Astrocyte (in vitro differentiated cells and primary cell): ENCODE measurements around the gene SORL1. TPM values are rescaled to one million over a fixed set of nuclear protein-coding genes. Genes with fewer than 3 reads are reported as not detected.
A peak's percentile ranks its signal among the peaks of the same experiment; 100 is the strongest.

Source experiments
- DNase-seq: peaks from one replicate; pipeline ENCODE4 v3.0.0-alpha.2; 2010; ENCODE audit warnings: low read depth
- FAIRE-seq: peaks from 2 replicates; lab custom pipeline; 2011; peaks lifted over from hg19 to GRCh38; lab: Jason Lieb, UNC
- H2AFZ ChIP-seq: 2 replicates; pipeline ENCODE4 v1.6.0; 2012; ENCODE audit warnings: low read depth, low read length, inconsistent platforms
- H3K27ac ChIP-seq: 2 replicates; pipeline ENCODE4 v1.5.1; 2011; ENCODE audit warnings: low read depth, low read length, inconsistent platforms
- H3K27me3 ChIP-seq: 2 replicates; pipeline ENCODE4 v1.6.0; 2011; ENCODE audit warnings: low read length, inconsistent platforms; ENCODE audit not compliant: insufficient read depth
- H3K36me3 ChIP-seq: 2 replicates; pipeline ENCODE4 v1.5.1; 2011; ENCODE audit warnings: low read length, inconsistent platforms; ENCODE audit not compliant: insufficient read depth
- H3K4me1 ChIP-seq: 2 replicates; pipeline ENCODE4 v1.5.1; 2011; ENCODE audit warnings: low read length, inconsistent platforms; ENCODE audit not compliant: insufficient read depth
- H3K4me2 ChIP-seq: 2 replicates; pipeline ENCODE4 v1.6.0; 2012; ENCODE audit warnings: low read length, inconsistent platforms
- H3K4me3 ChIP-seq: 2 replicates; pipeline ENCODE4 v1.5.1; 2011; ENCODE audit warnings: low read depth, mild to moderate bottlenecking, low read length, inconsistent platforms; ENCODE audit not compliant: insufficient read depth
- H3K79me2 ChIP-seq: 2 replicates; pipeline ENCODE4 v1.6.0; 2012; ENCODE audit warnings: mild to moderate bottlenecking, low read length, inconsistent platforms; ENCODE audit not compliant: insufficient read depth
- H3K9ac ChIP-seq: 2 replicates; pipeline ENCODE4 v1.6.0; 2012; ENCODE audit warnings: mild to moderate bottlenecking, low read length, inconsistent platforms
- H3K9me3 ChIP-seq: 2 replicates; pipeline ENCODE4 v1.5.1; 2012; ENCODE audit warnings: low read depth, mild to moderate bottlenecking, low read length, inconsistent platforms; ENCODE audit not compliant: insufficient read depth
- H4K20me1 ChIP-seq: 2 replicates; pipeline ENCODE4 v1.6.0; 2012; ENCODE audit warnings: low read length, inconsistent platforms; ENCODE audit not compliant: insufficient read depth
- H3K27ac Mint-ChIP-seq: one replicate; pipeline ENCODE4 v1.8.0; 2021; ENCODE audit warnings: mild to moderate bottlenecking, mixed read lengths; ENCODE audit not compliant: unreplicated experiment
- H3K27me3 Mint-ChIP-seq: one replicate; pipeline ENCODE4 v1.8.0; 2021; ENCODE audit warnings: low read depth, mixed read lengths; ENCODE audit not compliant: unreplicated experiment
- H3K36me3 Mint-ChIP-seq: one replicate; pipeline ENCODE4 v1.8.0; 2021; ENCODE audit warnings: low read depth, mixed read lengths; ENCODE audit not compliant: unreplicated experiment
- H3K4me1 Mint-ChIP-seq: one replicate; pipeline ENCODE4 v1.8.0; 2021; ENCODE audit warnings: low read depth, mixed read lengths; ENCODE audit not compliant: unreplicated experiment
- H3K4me3 Mint-ChIP-seq: one replicate; pipeline ENCODE4 v1.8.0; 2021; ENCODE audit warnings: mild to moderate bottlenecking, moderate library complexity, mixed read lengths; ENCODE audit not compliant: unreplicated experiment
- H3K9me3 Mint-ChIP-seq: one replicate; pipeline ENCODE4 v1.8.0; 2021; ENCODE audit warnings: mild to moderate bottlenecking, mixed read lengths; ENCODE audit not compliant: unreplicated experiment
- EZH2 ChIP-seq: IDR thresholded peaks from 2 replicates; pipeline ENCODE4 v1.6.1; 2012; ENCODE audit warnings: mild to moderate bottlenecking, low read length, inconsistent platforms; ENCODE audit not compliant: insufficient read depth
- total RNA-seq: library from RNA; stranded (reverse); gene quantifications from 2 replicates; pipeline ENCODE4 v1.2.1, GENCODE V29; 2021
- TF ChIP-seq, protein P1 (sequence below): IDR thresholded peaks from 2 replicates; pipeline ENCODE4 v1.5.1; 2011; ENCODE audit warnings: low read depth, mild to moderate bottlenecking, inconsistent platforms, low read length, moderate library complexity; ENCODE audit not compliant: insufficient read depth

Gene SORL1
- total RNA-seq, 1 donor from 2014 or later: 4.1 TPM

DNA sequence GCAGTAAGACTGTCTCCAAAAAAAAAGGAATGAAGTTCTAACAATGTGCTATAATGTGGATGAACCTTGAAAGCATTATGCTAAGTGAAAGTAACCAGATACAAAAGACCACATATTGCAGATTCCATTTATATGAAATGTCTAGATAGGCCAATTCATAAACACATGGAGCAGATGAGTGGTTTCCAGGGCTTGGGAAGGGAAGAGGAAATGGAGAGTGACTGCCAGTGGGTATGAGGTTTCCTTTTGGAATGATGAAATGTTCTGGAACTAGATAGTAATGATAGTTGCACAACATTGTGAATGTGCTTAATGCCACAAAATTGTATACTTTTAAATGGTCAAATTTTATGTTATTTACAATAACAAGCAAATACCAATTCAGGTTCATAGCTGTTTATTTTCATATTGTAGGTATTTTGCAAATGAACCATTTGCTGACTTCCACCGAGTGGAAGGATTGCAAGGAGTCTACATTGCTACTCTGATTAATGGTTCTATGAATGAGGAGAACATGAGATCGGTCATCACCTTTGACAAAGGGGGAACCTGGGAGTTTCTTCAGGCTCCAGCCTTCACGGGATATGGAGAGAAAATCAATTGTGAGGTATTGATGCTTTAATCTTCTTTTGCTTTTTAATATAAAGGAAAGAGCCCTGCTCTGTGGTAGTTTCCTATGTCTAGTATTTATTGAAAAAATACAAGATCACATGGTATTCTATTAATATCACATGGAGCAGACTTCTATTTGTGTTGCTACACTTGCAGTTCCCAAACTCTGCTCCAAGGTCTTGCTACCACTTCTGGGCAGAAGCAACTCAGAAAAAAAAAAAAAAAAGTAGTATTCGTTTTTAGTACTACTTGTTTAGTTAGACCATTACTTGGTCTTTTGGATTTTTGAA lies 68.4 kb downstream of the SORL1 start:
- Histone ChIP-seq H3K4me1 (no peaks in the 10 kb centered on the region), H3K79me2 (no peaks in the 10 kb centered on the region), H2AFZ (no peak overlapping the region), H3K9me3 (no peaks in the 10 kb centered on the region), H3K4me3 (no peak overlapping the region), H3K4me2 (no peak overlapping the region), H3K36me3 (no peaks in the 10 kb centered on the region), H3K27ac (no peak overlapping the region), H3K9ac (no peak overlapping the region), H4K20me1 (no peaks in the 10 kb centered on the region), H3K27me3 (no peaks in the 10 kb centered on the region)
- H3K9me3 Mint-ChIP-seq: no peaks in the 10 kb centered on the region
- peak; percentile 83 for FAIRE-seq
- no peak overlapping the region for H3K4me3 Mint-ChIP-seq
- H3K4me1 Mint-ChIP-seq: peaks cover 14% of the 10 kb centered on the region
- no peaks in the 10 kb centered on the region for H3K27me3 Mint-ChIP-seq
- H3K27ac Mint-ChIP-seq: peak overlapping the region; percentile 67
- H3K36me3 Mint-ChIP-seq: no peaks in the 10 kb centered on the region
- TF ChIP-seq, protein P1, sequence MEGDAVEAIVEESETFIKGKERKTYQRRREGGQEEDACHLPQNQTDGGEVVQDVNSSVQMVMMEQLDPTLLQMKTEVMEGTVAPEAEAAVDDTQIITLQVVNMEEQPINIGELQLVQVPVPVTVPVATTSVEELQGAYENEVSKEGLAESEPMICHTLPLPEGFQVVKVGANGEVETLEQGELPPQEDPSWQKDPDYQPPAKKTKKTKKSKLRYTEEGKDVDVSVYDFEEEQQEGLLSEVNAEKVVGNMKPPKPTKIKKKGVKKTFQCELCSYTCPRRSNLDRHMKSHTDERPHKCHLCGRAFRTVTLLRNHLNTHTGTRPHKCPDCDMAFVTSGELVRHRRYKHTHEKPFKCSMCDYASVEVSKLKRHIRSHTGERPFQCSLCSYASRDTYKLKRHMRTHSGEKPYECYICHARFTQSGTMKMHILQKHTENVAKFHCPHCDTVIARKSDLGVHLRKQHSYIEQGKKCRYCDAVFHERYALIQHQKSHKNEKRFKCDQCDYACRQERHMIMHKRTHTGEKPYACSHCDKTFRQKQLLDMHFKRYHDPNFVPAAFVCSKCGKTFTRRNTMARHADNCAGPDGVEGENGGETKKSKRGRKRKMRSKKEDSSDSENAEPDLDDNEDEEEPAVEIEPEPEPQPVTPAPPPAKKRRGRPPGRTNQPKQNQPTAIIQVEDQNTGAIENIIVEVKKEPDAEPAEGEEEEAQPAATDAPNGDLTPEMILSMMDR: no peak
- no peak for TF ChIP-seq EZH2
- DNase-seq: peak; percentile 75

DNA sequence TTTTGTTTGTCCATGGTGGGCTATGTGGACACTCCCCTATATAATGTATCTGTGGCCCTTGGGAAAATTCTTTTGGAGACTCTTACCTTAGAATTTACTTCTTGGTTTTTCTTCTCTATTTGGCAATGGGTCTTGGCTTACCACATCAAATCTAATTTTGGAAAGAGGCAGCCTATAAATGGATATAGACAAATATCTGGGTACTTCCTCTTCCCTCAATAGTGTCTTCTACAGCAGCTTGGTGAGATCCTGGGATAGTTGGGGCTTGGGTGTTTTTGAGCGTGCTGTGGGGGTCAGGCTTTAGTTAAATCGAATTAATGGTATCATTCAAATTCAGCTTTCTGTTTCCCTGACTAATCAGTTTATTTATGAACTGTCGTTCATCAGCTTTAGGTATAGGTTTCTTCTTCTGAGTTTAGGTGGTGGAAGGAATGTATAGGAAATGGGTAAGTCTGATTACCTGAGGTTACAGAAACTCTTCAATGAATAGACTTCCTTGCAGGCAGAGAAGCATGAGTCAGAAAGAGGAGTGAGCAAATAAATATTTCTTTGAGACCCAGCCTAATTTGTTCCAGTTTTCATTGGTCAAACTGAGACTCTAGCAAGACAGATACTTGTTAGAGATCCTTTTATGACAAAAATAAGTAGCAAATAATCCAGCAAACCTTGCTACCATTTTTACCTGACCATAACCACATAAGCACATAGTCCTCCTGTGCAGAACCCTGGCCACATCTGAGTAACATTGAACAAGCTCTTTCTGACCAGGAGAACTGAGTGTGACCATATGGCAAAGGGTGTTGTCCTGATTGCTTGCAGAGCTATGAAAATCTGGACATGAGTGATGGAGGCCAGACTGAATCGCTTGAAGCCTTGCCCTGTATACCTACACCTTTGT lies 69.3 kb downstream of the SORL1 start:
- DNase-seq: no peak
- Histone ChIP-seq H3K79me2 (no peaks in the 10 kb centered on the region), H3K36me3 (no peaks in the 10 kb centered on the region), H3K4me3 (no peak overlapping the region), H3K27ac (no peak overlapping the region), H3K9me3 (no peaks in the 10 kb centered on the region), H4K20me1 (no peaks in the 10 kb centered on the region), H3K27me3 (no peaks in the 10 kb centered on the region), H3K4me1 (no peaks in the 10 kb centered on the region), H3K4me2 (no peak overlapping the region), H3K9ac (no peak overlapping the region), H2AFZ (no peak overlapping the region)
- FAIRE-seq: no peak
- Mint-ChIP-seq H3K27me3 (no peaks in the 10 kb centered on the region), H3K9me3 (no peaks in the 10 kb centered on the region), H3K27ac (no peak overlapping the region), H3K4me1 (peaks cover 14% of the 10 kb centered on the region), H3K36me3 (no peaks in the 10 kb centered on the region), H3K4me3 (no peak overlapping the region)
- TF ChIP-seq, protein P1: no peak
- no peak for TF ChIP-seq EZH2
